ENCODE measurements around the gene S100A6. TPM values are rescaled to one million over a fixed set of nuclear protein-coding genes. Genes with fewer than 3 reads are reported as not detected.

S100A6 gene
- total RNA-seq, 1 experiment from 2014 or later = 1,633 TPM

GRCh38 chr1:153510984-153511410, 24.8 kb downstream of the S100A6 start (continued):
- TF ChIP-seq YY1 (IDR thresholded peaks at IDR 0.05; ENCODE audit: extremely low read depth, insufficient replicate concordance, low read depth, low read length) (peak; percentile 24), ZFX (IDR thresholded peaks at IDR 0.05) (no peak)

GRCh38 chr1:153509729-153510354, 25.9 kb downstream of the S100A6 start:
- ChIA-PET POLR2A (no interaction called here), RAD21 (ENCODE audit: low non-redundant PET in 1 of 2, low total read pairs in 2 of 2, uncharacterized antibody in 2 of 2, unreplicated experiment in 2 of 2) (interaction anchor here in 1 of 2 experiments (1.7 kb wide), 1 partner anchor 59 kb away, joined by 9 read pairs; no protein-coding TSS in a partner anchor), CTCF (interaction anchor here (0.7 to 2.4 kb wide), 10 partner anchors 11 to 477 kb away, joined by 3 to 30 read pairs (median 10); partner anchors contain the start of genes CHTOP, INTS3, RAB13 and S100A13)
- ATAC-seq = peak; percentile 54
- Histone ChIP-seq H3K9me3 (ENCODE audit: control insufficient read depth in 1 of 2, insufficient read depth in 1 of 2, low read depth in 1 of 2, low read length in 2 of 2) (no peaks in the 10 kb centered on the region), H3K27ac (ENCODE audit: low read depth, low read length) (peak overlapping the region; percentile 39; the same call in 1 of the 2 replicates), H3K9ac (ENCODE audit: low read length) (no peak overlapping the region), H3K4me2 (ENCODE audit: low read length) (no peak overlapping the region), H3K27me3 (ENCODE audit: insufficient read depth, low read length) (no peaks in the 10 kb centered on the region), H2AFZ (ENCODE audit: low read depth, low read length, poor library complexity, severe bottlenecking) (peak overlapping the region; percentile 47), H4K20me1 (ENCODE audit: insufficient read depth) (no peaks in the 10 kb centered on the region), H3K9me2 (ENCODE audit: insufficient read depth) (no peaks in the 10 kb centered on the region), H3K4me3 (replicated peaks in 1 of 2; ENCODE audit: low read depth in 1 of 2, low read length in 2 of 2) (no peak overlapping the region), H3K4me1 (ENCODE audit: control insufficient read depth in 1 of 2, insufficient read depth in 2 of 2, low read length in 2 of 2) (peaks cover 23 to 85% of the 10 kb centered on the region in 2 experiments), H3K36me3 (ENCODE audit: control insufficient read depth in 1 of 2, insufficient read depth in 2 of 2, low read length in 2 of 2) (no peaks in the 10 kb centered on the region), H3K79me2 (ENCODE audit: insufficient read depth, low read length) (no peaks in the 10 kb centered on the region)
- TF ChIP-seq CTCF (IDR thresholded peaks at IDR 0.05 in 2 of 3, conservative IDR thresholded peaks at IDR 0.05 in 1 of 3; ENCODE audit: borderline replicate concordance in 1 of 3, insufficient read depth in 1 of 3, low read depth in 2 of 3, low read length in 2 of 3) (peak; percentile 66 to 92 (median 89)), SRF (IDR thresholded peaks at IDR 0.05; ENCODE audit: low read depth) (no peak), ATF3 (IDR thresholded peaks at IDR 0.05) (no peak), MAX (IDR thresholded peaks at IDR 0.05) (peak; percentile 46; the same call in 1 of the 2 replicates), POLR2A (IDR thresholded peaks at IDR 0.05; ENCODE audit: borderline replicate concordance, extremely low read depth, insufficient read depth, insufficient read length) (no peak), SP1 (IDR thresholded peaks at IDR 0.05; ENCODE audit: low read depth) (no peak), RAD21 (IDR thresholded peaks at IDR 0.05; ENCODE audit: low read depth) (peak; percentile 80), CEBPB (IDR thresholded peaks at IDR 0.05; ENCODE audit: low read depth) (no peak), YY1 (IDR thresholded peaks at IDR 0.05; ENCODE audit: extremely low read depth, insufficient replicate concordance, low read depth, low read length) (peak; percentile 64)
- DNase-seq (ENCODE audit: low read depth, low spot score) = no peak
- intact Hi-C loops (cut with micrococcal nuclease) = loop anchor here (1.0 to 5.0 kb wide), 3 partner anchors 107 to 477 kb away; partner anchors contain the start of genes RAB13 and S100A14
- BruUV-seq (replicated peaks) = no TSS peak

All from HCT116 (cell line).